Thyroid gland (tissue), 4 donors: ENCODE results near the gene ETV1.

Experiments used
- CTCF ChIP-seq, 6 experiments: fragments of 200-600 bp in 3 of 6; fragments of 450-650 bp in 3 of 6; sonication (generic) in 3 of 6; IDR thresholded peaks; one replicate each; pipeline ENCODE4 v1.5.1; 2016 to 2019; ENCODE audit warnings: antibody characterized with exemption in 6 of 6, mild to moderate bottlenecking in 2 of 6, inconsistent platforms in 1 of 6, moderate library complexity in 1 of 6
- POLR2A ChIP-seq, 2 donors: fragments of 450-650 bp; IDR thresholded peaks; one replicate each; pipeline ENCODE4 v1.6.1; 2017; ENCODE audit warnings: antibody characterized with exemption in 2 of 2, mild to moderate bottlenecking in 2 of 2, moderate library complexity in 1 of 2

- no peak for TF ChIP-seq CTCF (IDR thresholded peaks at IDR 0.05)
- no peak for TF ChIP-seq POLR2A (IDR thresholded peaks at IDR 0.05)
These were observed 148.2 kb downstream of the ETV1 start for GRCh38 chr7:13841284-13841683.
